DND-41 (cell line): Measurements from ENCODE around the gene TMEM151B.

ENCODE experiments used
- ATAC-seq: fragments of 200-7000 bp; cut with Tn5 transposase; 3 replicates; pipeline ENCODE4 v1.9.1; 2021; ENCODE audit warnings: low read depth; ENCODE audit not compliant: insufficient read depth
- DNase-seq: peaks from one replicate; pipeline ENCODE4 v3.0.0-alpha.2; 2020
- H2AFZ ChIP-seq: 2 replicates; pipeline ENCODE4 v1.6.0; 2012; ENCODE audit warnings: low read depth, low read length
- H3K27ac ChIP-seq: 2 replicates; pipeline ENCODE4 v1.5.1; 2012; ENCODE audit warnings: low read length, inconsistent platforms
- H3K27me3 ChIP-seq: fragments of 200-600 bp; sonication (generic); 2 replicates; pipeline ENCODE4 v1.6.0; 2012; ENCODE audit warnings: low read length, mild to moderate bottlenecking, inconsistent platforms; ENCODE audit not compliant: insufficient read depth, poor library complexity
- H3K36me3 ChIP-seq: 2 replicates; pipeline ENCODE4 v1.5.1; 2012; ENCODE audit warnings: low read length, inconsistent platforms; ENCODE audit not compliant: insufficient read depth
- H3K4me1 ChIP-seq: 2 replicates; pipeline ENCODE4 v1.5.1; 2012; ENCODE audit warnings: mild to moderate bottlenecking, low read length; ENCODE audit not compliant: insufficient read depth
- H3K4me2 ChIP-seq: 2 replicates; pipeline ENCODE4 v1.6.0; 2012; ENCODE audit warnings: mild to moderate bottlenecking, moderate library complexity, low read length, inconsistent platforms; ENCODE audit not compliant: insufficient read depth
- H3K4me3 ChIP-seq, 2 experiments: fragments of 200-600 bp in 1 of 2; shearing (Covaris generic) in 1 of 2; 2 replicates each; pipeline ENCODE4 v1.5.1; 2012 to 2016; ENCODE audit warnings: inconsistent platforms in 2 of 2, low read length in 2 of 2, mild to moderate bottlenecking in 2 of 2, low read depth in 1 of 2, moderate library complexity in 1 of 2
- H3K79me2 ChIP-seq: 2 replicates; pipeline ENCODE4 v1.6.0; 2012; ENCODE audit warnings: low read length, inconsistent platforms; ENCODE audit not compliant: insufficient read depth
- H3K9ac ChIP-seq: 2 replicates; pipeline ENCODE4 v1.6.0; 2012; ENCODE audit warnings: low read depth, mild to moderate bottlenecking, inconsistent platforms, low read length, moderate library complexity
- H3K9me3 ChIP-seq: 2 replicates; pipeline ENCODE4 v1.5.1; 2012; ENCODE audit warnings: low read length, moderate library complexity, mild to moderate bottlenecking, inconsistent platforms; ENCODE audit not compliant: insufficient read depth, severe bottlenecking
- H4K20me1 ChIP-seq: 2 replicates; pipeline ENCODE4 v1.6.0; 2012; ENCODE audit warnings: low read length; ENCODE audit not compliant: insufficient read depth
- CTCF ChIP-seq: IDR thresholded peaks from 2 replicates; pipeline ENCODE4 v1.5.1; 2012; ENCODE audit warnings: borderline replicate concordance, low read length, moderate library complexity, mild to moderate bottlenecking; ENCODE audit not compliant: poor library complexity, severe bottlenecking; ENCODE audit errors: extremely low read depth
- EZH2 ChIP-seq: IDR thresholded peaks from 3 replicates; pipeline ENCODE4 v1.6.1; 2012; ENCODE audit warnings: borderline replicate concordance, low read depth, mild to moderate bottlenecking, moderate library complexity, low read length, inconsistent platforms; ENCODE audit not compliant: severe bottlenecking

The TMEM151B gene

GRCh38 chr6:44237021-44237812 lies 33.0 kb upstream of the TMEM151B start:
- no peaks in the 10 kb centered on the region for H4K20me1 ChIP-seq
- peak overlapping the region; percentile 90 for H2AFZ ChIP-seq
- no peaks in the 10 kb centered on the region for H3K27me3 ChIP-seq
- no peaks in the 10 kb centered on the region for H3K79me2 ChIP-seq
- peaks cover 16% of the 10 kb centered on the region for H3K4me1 ChIP-seq
- H3K27ac ChIP-seq, result peak overlapping the region; percentile 65
- peaks cover 24% of the 10 kb centered on the region for H3K36me3 ChIP-seq
- peak overlapping the region; percentile 12 to 66; a peak in 3 of 4 replicates for H3K4me3 ChIP-seq
- no peaks in the 10 kb centered on the region for H3K9me3 ChIP-seq
- peak overlapping the region; percentile 86 for H3K4me2 ChIP-seq
- H3K9ac ChIP-seq, result peak overlapping the region; percentile 58
- DNase-seq, result peak; percentile 70
- ATAC-seq, result peak; percentile 77
- no peak for TF ChIP-seq CTCF
- TF ChIP-seq EZH2, result no peak

- Histone ChIP-seq H2AFZ (peak overlapping the region; percentile 90), H3K4me2 (peak overlapping the region; percentile 86), H3K27ac (peak overlapping the region; percentile 65), H3K27me3 (no peaks in the 10 kb centered on the region), H3K9ac (peak overlapping the region; percentile 58), H3K4me1 (peaks cover 16% of the 10 kb centered on the region), H3K4me3 (peak overlapping the region; percentile 12 to 66; a peak in 3 of 4 replicates), H3K79me2 (no peaks in the 10 kb centered on the region), H3K9me3 (no peaks in the 10 kb centered on the region), H4K20me1 (no peaks in the 10 kb centered on the region), H3K36me3 (peaks cover 17% of the 10 kb centered on the region)
- ATAC-seq (peak; percentile 90), DNase-seq (peak; percentile 74)
- TF ChIP-seq CTCF, result peak; percentile 99
- TF ChIP-seq EZH2, result no peak
Measured at GRCh38 chr6:44237813-44238433, 32.3 kb upstream of the TMEM151B start.

GRCh38 chr6:44238687-44239350 lies 31.4 kb upstream of the TMEM151B start:
- DNase-seq, result no peak
- no peak overlapping the region for H3K27ac ChIP-seq

More at GRCh38 chr6:44238687-44239350, 31.4 kb upstream of the TMEM151B start:
- Histone ChIP-seq H3K4me2 (no peak overlapping the region), H2AFZ (no peak overlapping the region), H3K9me3 (no peaks in the 10 kb centered on the region), H4K20me1 (no peaks in the 10 kb centered on the region), H3K4me3 (no peak overlapping the region), H3K79me2 (no peaks in the 10 kb centered on the region), H3K27me3 (no peaks in the 10 kb centered on the region), H3K9ac (no peak overlapping the region), H3K36me3 (peaks cover 8% of the 10 kb centered on the region), H3K4me1 (peaks cover 16% of the 10 kb centered on the region)
- ATAC-seq, result no peak
- no peak for TF ChIP-seq CTCF
- TF ChIP-seq EZH2, result no peak
